ENCODE data around the gene NRP2. TPM values are rescaled to one million over a fixed set of nuclear protein-coding genes. Genes with fewer than 3 reads are reported as not detected.

NRP2 gene
- total RNA-seq, 2 donors from 2014 or later: 69.7 to 92.4 TPM

GRCh38 chr2:205657579-205657978 is 24.7 kb upstream of the NRP2 start:
- WGBS, 2 experiments (ENCODE audit: insufficient coverage in 1 of 2, insufficient read length in 1 of 2): 93 to 100% methylated on average over 2 of the region's 3 CpGs
- no peaks in the 10 kb centered on the region for H3K9me3 Mint-ChIP-seq
- no peaks in the 10 kb centered on the region for H3K4me1 ChIP-seq (ENCODE audit: control insufficient read depth, insufficient read depth, low read length)
- H3K4me3 Mint-ChIP-seq: no peak overlapping the region
- H3K4me3 ChIP-seq (ENCODE audit: low read length): no peak overlapping the region
- TF ChIP-seq CTCF (conservative IDR thresholded peaks at IDR 0.05): no peak
- peaks cover 37% of the 10 kb centered on the region for H3K27me3 ChIP-seq (ENCODE audit: control insufficient read depth, insufficient read depth, low read length, poor library complexity, severe bottlenecking)
- no peaks in the 10 kb centered on the region for H3K9me3 ChIP-seq (ENCODE audit: control insufficient read depth, low read length)
- H3K27ac ChIP-seq (ENCODE audit: low read depth, low read length): no peak overlapping the region
- H3K27ac Mint-ChIP-seq: no peak overlapping the region
- no peaks in the 10 kb centered on the region for H3K36me3 Mint-ChIP-seq (ENCODE audit: low read depth)
- no peaks in the 10 kb centered on the region for H3K36me3 ChIP-seq (ENCODE audit: control insufficient read depth, insufficient read depth, low read length)
- peaks cover 14% of the 10 kb centered on the region for H3K27me3 Mint-ChIP-seq (ENCODE audit: insufficient read depth)
- no peaks in the 10 kb centered on the region for H3K4me1 Mint-ChIP-seq
- H3K9ac ChIP-seq (ENCODE audit: extremely low read depth, low read length, poor library complexity, severe bottlenecking): no peak overlapping the region
- no peak for DNase-seq

GRCh38 chr2:205658068-205658467 is 24.2 kb upstream of the NRP2 start:
- WGBS, 2 experiments (ENCODE audit: insufficient coverage in 1 of 2, insufficient read length in 1 of 2): 90 to 95% methylated on average over 2 of the region's 2 CpGs
- Mint-ChIP-seq H3K27ac (no peak overlapping the region), H3K36me3 (ENCODE audit: low read depth) (no peaks in the 10 kb centered on the region), H3K27me3 (ENCODE audit: insufficient read depth) (peaks cover 18% of the 10 kb centered on the region), H3K4me3 (no peak overlapping the region), H3K4me1 (no peaks in the 10 kb centered on the region), H3K9me3 (no peaks in the 10 kb centered on the region)
- no peak for DNase-seq
- TF ChIP-seq CTCF (conservative IDR thresholded peaks at IDR 0.05): no peak
- no peak overlapping the region for H3K4me3 ChIP-seq (ENCODE audit: low read length)
- H3K36me3 ChIP-seq (ENCODE audit: control insufficient read depth, insufficient read depth, low read length): no peaks in the 10 kb centered on the region
- no peak overlapping the region for H3K27ac ChIP-seq (ENCODE audit: low read depth, low read length)
- H3K9ac ChIP-seq (ENCODE audit: extremely low read depth, low read length, poor library complexity, severe bottlenecking): no peak overlapping the region
- no peaks in the 10 kb centered on the region for H3K9me3 ChIP-seq (ENCODE audit: control insufficient read depth, low read length)
- peaks cover 37% of the 10 kb centered on the region for H3K27me3 ChIP-seq (ENCODE audit: control insufficient read depth, insufficient read depth, low read length, poor library complexity, severe bottlenecking)
- no peaks in the 10 kb centered on the region for H3K4me1 ChIP-seq (ENCODE audit: control insufficient read depth, insufficient read depth, low read length)

- 87% methylated on average over 2 of the region's 2 CpGs; no CpG with 5 or more reads in 1 of the 2 experiments for WGBS, 2 experiments (ENCODE audit: insufficient coverage in 1 of 2, insufficient read length in 1 of 2)
- Histone ChIP-seq H3K27me3 (ENCODE audit: control insufficient read depth, insufficient read depth, low read length, poor library complexity, severe bottlenecking) (peaks cover 37% of the 10 kb centered on the region), H3K4me3 (ENCODE audit: low read length) (no peak overlapping the region), H3K36me3 (ENCODE audit: control insufficient read depth, insufficient read depth, low read length) (no peaks in the 10 kb centered on the region), H3K9ac (ENCODE audit: extremely low read depth, low read length, poor library complexity, severe bottlenecking) (no peak overlapping the region), H3K9me3 (ENCODE audit: control insufficient read depth, low read length) (no peaks in the 10 kb centered on the region), H3K4me1 (ENCODE audit: control insufficient read depth, insufficient read depth, low read length) (no peaks in the 10 kb centered on the region), H3K27ac (ENCODE audit: low read depth, low read length) (no peak overlapping the region)
- no peak for DNase-seq
- no peaks in the 10 kb centered on the region for H3K9me3 Mint-ChIP-seq
- no peak overlapping the region for H3K4me3 Mint-ChIP-seq
- peaks cover 21% of the 10 kb centered on the region for H3K27me3 Mint-ChIP-seq (ENCODE audit: insufficient read depth)
- TF ChIP-seq CTCF (conservative IDR thresholded peaks at IDR 0.05): no peak
- H3K36me3 Mint-ChIP-seq (ENCODE audit: low read depth): no peaks in the 10 kb centered on the region
- no peak overlapping the region for H3K27ac Mint-ChIP-seq
- no peaks in the 10 kb centered on the region for H3K4me1 Mint-ChIP-seq
These were observed 23.7 kb upstream of the NRP2 start for GRCh38 chr2:205658572-205658971.

Data from endodermal cell (in vitro differentiated cells).